ENCODE data around the gene SREK1IP1.

SREK1IP1 gene

DNA sequence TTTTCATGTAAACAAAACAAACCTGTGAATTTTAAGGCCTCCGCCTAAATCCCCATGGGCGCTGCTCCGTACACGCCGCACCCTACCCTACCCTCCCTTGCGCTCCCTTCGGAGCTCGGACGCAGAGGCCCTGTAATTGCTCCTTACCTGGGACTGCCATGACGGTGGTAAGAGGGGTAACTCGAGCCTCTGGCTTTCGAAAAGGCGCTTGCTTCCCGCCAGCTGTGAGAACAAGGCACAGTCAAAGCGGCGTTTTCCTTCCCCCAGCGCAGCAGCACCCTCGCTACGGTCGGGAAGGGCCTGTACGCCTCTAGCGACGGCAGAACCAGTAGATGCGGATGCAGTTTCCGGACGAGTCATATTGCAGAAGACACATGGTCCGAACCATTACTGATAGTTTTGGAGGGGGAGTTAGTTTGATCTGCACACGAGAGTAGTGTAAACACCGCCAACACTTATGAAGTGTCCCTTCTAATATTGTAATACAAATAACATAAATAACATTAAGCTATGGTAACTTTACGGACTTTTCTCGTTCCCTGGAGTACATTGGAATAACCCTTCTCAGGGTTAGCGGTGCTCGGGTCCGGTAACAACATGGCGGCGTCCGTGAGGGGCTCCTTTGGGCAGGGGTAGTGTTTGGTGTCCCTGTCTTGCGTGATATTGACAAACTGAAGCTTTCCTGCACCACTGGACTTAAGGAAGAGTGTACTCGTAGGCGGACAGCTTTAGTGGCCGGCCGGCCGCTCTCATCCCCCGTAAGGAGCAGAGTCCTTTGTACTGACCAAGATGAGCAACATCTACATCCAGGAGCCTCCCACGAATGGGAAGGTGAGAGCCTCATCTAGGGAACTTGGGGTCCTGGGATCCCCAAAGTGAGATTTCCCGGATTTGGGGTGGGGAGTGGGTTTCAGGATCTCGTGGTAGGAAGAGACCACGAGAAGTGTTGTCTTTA, at the start of gene SREK1IP1, which contains the start of gene CWC27:
Gene SREK1IP1 (minus strand): TSS at position 334 of the 955 bp plus-strand sequence. CDS start 174 bp downstream, at position 160.
Gene CWC27 (plus strand): TSS at position 573 of the 955 bp plus-strand sequence. CDS start 217 bp downstream, at position 790.
- in situ Hi-C loops (cut with MboI; ENCODE audit: low sequenced_read_pairs) = no loop called here

DNA sequence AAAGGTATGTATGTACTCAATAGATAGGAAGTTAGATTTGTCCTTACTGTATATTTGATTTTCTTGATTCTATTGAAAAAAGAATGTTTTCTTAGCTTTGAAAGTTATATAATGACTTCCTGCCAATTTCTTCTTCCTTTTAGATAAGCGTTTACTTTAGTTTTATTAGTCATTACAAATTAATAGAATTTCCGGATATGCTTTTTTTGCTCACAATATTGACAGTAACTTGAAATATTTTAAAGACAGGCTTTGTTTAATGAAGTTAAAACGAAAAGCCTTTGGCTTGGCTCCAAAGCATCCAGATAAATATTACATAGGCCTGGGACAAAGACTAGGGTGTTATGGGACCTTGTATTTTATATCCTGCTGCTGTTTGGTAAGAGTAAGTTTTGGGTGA, 49.8 kb upstream of the SREK1IP1 start:
- in situ Hi-C loops (cut with MboI; ENCODE audit: low sequenced_read_pairs) = loop anchor here (25.0 kb wide), 1 partner anchor 669 kb away; the partner anchor contains the start of gene ADAMTS6

DNA sequence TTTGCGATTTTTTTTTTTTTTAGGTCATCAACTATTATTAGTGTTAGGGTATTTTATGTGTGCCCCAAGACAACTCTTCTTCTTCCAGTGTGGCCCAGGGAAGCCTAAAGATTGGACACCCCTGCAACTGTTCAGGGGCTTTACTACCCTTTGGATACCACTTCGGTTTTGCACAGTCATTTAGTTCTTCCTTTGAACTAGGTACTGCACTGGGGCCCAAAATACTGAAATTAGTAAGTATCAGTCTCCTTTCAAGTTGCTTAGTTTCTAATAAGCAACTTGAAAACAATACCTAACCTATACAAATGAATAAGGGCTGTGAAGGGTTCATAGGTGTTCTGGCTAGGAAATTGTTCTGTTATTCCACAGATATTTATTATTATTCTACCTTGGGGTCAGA, 45.6 kb upstream of the SREK1IP1 start:
- in situ Hi-C loops (cut with MboI; ENCODE audit: low sequenced_read_pairs) = loop anchor here (25.0 kb wide), 1 partner anchor 673 kb away; the partner anchor contains the start of gene ADAMTS6

DNA sequence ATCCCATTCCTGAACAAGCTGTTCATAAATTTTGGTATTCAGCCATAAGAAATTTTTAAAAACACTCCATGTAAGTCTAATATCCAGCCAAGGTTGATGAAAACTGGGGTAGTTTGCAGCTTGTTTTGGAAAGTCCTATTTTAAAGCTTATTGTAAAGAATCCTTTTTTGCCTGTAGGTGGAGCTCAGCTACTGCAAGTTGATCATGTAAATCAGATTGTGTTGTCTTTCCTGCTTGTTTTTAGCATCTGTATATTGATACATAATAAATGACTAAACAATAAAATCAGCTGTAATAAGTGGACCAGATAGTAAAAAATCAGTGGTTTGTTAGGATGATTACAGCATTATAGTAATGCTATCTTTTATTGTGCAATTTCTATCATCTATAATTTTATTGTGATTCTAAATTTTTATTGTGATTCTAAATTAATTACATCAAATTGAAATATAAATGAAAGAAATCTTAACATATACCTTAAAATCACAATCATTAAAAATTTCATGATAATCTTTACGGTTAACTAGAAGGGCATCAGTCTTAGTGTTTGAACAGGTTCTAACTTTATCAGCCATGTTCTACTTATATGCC, 42.7 kb upstream of the SREK1IP1 start:
- in situ Hi-C loops (cut with MboI; ENCODE audit: low sequenced_read_pairs) = loop anchor here (25.0 kb wide), 1 partner anchor 676 kb away; the partner anchor contains the start of gene ADAMTS6

DNA sequence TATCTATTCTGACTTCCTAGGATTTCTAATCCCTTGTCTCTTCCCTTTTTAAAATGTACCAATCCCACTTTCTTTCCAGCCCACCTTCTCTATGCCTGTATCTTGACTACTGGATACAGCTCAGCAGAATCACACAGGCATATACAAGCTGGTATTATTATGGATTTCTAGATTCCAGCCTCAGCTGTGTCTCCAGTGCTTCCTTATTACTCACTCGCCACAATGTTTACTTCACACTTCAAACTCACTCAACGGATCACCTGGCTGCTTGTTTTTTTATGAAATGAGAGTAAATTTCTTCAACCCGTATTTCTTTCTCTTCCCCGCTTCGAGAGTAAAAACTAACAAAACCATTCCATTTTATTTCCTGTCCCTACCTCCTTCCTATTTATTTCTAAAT, 39.0 kb upstream of the SREK1IP1 start:
- in situ Hi-C loops (cut with MboI; ENCODE audit: low sequenced_read_pairs) = loop anchor here (25.0 kb wide), 1 partner anchor 680 kb away; the partner anchor contains the start of gene ADAMTS6

DNA sequence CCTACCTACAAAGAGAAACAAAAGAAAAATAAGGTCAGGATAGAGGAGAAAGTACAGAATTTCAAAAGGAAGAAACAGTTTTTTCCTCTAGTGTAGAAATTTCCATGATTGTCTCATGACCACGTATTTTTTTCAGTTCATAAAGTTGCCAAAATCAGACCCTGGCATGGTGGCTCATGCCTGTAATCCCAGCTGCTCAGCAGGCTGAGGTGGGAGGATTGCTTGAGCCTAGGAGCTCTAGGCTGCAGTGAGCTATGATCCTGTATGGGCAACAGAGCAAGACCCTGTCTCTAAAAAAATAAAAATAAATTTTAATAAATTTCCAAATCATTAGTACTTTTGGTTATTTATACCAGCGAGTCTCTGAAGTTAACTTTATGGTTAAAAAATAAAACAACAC, 38.0 kb upstream of the SREK1IP1 start:
- in situ Hi-C loops (cut with MboI; ENCODE audit: low sequenced_read_pairs) = loop anchor here (25.0 kb wide), 1 partner anchor 681 kb away; the partner anchor contains the start of gene ADAMTS6

DNA sequence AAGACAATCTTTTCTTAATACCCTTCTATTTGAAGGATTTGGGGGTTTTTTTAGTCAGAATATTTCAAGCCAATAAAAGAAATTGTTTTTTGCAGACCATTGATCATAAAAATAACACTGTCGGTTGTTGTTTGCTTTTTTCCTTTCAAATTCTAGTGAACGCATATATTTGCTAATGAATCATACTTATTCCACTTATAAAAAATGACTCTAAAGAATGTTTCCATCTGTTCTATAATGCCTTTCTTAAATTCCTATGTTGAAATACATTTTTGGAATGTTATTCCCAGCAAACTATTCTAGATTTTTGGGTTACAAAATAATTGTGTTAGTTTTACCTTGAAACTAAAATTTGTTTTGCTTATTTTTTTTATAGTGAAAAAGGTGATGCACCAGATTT, 32.4 kb upstream of the SREK1IP1 start:
- in situ Hi-C loops (cut with MboI; ENCODE audit: low sequenced_read_pairs) = loop anchor here (25.0 kb wide), 1 partner anchor 686 kb away; the partner anchor contains the start of gene ADAMTS6

DNA sequence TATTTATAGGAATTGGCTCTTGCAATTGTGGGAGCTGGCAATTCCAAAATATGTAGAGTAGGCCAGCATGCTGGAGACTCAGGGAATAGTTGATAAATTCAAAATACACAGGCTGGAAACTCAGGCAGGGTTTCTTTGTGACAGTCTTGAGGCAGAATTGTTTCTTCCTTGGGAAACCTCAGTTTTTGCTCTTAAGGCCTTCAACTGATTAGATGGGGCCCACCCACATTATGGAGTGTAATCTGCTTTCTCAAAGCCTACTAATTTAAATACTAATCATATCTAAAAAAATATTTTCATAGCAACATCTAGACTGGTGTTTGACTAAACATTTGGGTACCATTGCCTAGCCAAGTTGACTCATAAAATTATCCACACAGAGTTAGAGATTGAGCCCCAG, 27.8 kb upstream of the SREK1IP1 start:
- in situ Hi-C loops (cut with MboI; ENCODE audit: low sequenced_read_pairs) = loop anchor here (25.0 kb wide), 1 partner anchor 159 kb away; no protein-coding TSS in a partner anchor

DNA sequence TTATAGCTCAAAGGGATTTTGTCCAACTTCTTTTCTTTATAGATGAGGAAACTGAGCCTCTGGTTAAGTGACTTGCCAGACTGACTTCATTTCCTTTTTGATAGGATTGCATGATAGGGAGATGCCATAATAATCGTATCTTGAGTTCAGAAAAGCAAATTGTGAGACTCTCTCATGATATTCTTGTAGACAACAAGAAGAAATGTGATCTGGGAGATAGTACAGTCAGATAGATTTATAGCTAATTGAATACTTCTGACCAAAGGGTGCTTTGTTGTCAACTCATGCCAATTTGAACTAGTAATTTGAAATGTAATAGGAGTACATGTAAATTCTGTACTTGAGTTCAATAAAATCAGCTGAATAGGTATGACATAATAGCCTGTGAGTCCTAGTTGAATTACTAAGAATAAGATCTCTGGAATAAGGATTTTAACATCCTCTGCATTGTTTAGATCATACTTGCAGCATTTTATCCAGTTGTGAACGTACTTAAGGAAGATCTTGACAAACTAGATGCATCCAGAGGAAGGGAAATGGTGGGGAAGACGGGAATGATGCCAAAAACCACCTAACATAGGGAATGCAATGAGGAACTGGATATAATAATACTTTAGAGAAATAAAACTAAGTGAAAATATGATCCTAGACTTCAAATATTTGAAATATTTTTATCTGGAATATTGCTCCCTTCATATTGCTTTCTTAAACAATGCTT, 25.7 kb upstream of the SREK1IP1 start:
- in situ Hi-C loops (cut with MboI; ENCODE audit: low sequenced_read_pairs) = loop anchor here (25.0 kb wide), 1 partner anchor 157 kb away; no protein-coding TSS in a partner anchor

DNA sequence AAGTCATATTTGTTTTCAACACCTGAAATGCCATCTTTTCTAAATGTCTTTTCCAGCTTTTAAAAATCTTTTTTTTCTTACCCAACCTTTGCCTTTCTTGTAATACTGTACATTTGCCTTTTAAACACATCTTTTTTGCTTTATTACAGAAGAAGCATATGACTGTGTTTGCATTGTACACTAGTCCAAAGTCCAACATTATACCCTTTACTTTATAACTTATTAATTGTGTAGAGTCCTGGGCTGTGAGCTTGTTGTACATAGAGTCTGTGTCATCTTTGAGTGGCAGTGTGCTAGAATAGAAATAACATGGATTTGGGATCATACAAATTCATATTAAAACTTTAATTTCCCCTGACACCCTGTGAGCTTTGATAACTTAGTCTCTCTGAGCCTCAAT, 24.0 kb upstream of the SREK1IP1 start:
- in situ Hi-C loops (cut with MboI; ENCODE audit: low sequenced_read_pairs) = loop anchor here (25.0 kb wide), 1 partner anchor 155 kb away; no protein-coding TSS in a partner anchor

DNA sequence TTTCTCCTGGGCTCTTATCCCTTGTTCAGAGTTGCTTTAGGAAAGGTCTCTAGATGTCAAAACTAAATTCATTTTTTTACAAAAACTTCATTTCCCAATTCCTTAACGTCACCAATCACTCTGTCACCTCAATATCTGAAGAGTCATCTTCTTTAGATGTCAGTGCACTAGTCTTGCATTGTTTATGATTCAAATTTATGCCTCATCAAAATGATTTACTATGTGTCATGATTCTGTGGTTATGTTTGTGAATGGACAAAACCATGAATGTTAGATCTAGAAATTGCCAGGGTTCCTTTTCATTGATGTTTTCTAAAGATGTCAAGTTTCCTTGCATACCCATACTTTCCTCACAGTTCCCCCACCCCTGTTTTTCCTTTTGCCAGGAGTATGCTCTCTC, 21.7 kb upstream of the SREK1IP1 start:
- in situ Hi-C loops (cut with MboI; ENCODE audit: low sequenced_read_pairs) = loop anchor here (25.0 kb wide), 1 partner anchor 153 kb away; no protein-coding TSS in a partner anchor

DNA sequence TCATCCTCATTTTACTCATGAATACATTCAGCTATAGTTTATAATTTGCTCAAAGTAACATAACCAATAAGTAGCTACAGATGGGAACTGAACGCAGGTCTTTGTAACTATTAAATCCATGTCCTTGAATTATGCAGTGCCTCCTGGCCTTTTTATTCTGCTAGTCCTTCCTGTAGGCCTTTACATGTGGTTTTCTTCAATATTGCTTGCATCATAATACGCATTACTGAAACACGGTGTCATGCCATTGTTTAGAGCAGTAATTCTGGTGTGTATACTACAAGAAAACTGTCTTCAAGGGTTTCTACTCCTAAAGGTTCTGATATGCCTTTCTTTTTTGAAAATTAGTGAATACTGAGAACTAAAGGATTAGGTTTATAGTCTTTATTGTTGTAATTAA, 21.0 kb upstream of the SREK1IP1 start:
- in situ Hi-C loops (cut with MboI; ENCODE audit: low sequenced_read_pairs) = loop anchor here (25.0 kb wide), 1 partner anchor 152 kb away; no protein-coding TSS in a partner anchor

DNA sequence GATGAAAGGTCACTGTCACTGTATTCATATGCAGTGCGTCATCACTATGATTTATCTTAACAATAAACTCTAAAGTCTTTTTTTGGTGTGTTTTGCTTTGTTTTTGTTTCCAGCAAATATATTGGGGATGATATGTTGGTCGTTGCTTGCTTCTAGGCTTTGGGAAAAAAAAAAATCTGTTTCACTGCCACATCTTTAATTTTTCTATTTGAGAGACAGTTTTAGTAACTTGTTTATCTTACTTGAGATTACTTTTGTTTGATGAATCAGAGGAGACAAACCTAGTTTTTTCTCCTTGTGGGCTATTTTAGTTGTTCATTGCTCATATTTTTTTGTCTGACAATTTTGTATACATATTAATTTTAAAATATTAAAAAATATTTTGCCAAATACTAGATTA, 19.7 kb upstream of the SREK1IP1 start:
- in situ Hi-C loops (cut with MboI; ENCODE audit: low sequenced_read_pairs) = loop anchor here (25.0 kb wide), 1 partner anchor 151 kb away; no protein-coding TSS in a partner anchor

DNA sequence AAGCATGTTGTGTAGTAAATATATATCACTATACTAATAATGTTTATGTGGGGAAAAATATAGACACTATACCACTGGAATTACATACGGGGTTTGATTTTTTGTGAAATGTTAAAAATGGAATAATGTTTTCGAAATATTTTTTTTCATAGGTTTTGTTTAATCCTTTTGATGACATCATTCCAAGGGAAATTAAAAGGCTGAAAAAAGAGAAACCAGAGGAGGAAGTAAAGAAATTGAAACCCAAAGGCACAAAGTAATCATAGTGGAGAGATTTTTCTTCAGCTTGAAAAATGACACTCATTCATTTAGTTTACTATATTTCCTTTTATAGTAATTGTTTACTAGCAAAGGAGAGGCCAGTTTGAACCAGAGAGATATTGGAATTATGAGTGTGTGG, 17.9 kb upstream of the SREK1IP1 start:
- in situ Hi-C loops (cut with MboI; ENCODE audit: low sequenced_read_pairs) = loop anchor here (25.0 kb wide), 1 partner anchor 149 kb away; no protein-coding TSS in a partner anchor

DNA sequence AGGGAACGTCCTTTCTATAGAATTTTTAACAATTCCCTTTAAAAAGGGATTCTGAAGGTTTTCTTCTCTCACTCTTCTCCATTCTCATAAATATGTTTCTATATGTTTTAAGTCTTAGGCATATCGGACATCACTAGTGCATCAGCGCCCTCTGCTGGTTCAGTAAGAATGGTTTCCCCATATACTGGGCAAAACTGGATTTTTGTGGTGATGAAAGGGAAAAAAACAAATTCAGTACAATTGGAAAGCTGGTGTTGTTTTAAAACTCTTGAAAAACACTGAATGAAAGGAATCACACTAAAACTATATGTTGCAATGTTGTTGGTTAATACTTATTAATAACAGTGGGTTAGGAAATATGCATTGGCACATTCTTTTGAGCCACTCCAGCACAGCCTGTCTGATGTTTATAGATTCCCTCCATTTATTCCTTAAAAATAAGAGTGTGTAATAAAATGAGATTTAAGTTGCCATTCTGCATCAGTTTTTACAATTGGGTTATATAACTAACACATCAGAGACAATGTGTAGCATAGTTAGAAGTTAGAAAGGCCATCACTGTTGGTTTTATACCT, 16.0 kb upstream of the SREK1IP1 start:
- in situ Hi-C loops (cut with MboI; ENCODE audit: low sequenced_read_pairs) = loop anchor here (25.0 kb wide), 1 partner anchor 147 kb away; no protein-coding TSS in a partner anchor

DNA sequence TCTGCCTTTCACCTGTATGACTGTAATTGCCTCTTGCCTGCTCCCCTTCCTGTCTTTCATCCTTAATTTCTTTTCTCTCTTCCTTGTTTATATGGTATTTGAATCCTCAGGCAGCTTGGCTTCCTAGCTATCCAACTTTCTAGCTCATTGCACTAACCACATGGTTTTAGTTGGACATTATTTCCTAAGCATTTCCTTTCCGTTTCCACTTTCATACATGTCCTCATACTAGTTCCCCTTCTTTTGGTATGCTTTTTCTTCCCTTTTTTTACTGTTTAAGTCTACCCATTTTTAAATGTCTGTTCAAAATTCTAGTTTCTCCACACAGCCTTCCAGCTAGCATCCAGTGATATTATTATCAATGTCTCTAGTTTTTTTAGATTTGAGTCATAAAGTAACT, 6.8 kb upstream of the SREK1IP1 start:
- in situ Hi-C loops (cut with MboI; ENCODE audit: low sequenced_read_pairs) = loop anchor here (25.0 kb wide), 1 partner anchor 138 kb away; no protein-coding TSS in a partner anchor

DNA sequence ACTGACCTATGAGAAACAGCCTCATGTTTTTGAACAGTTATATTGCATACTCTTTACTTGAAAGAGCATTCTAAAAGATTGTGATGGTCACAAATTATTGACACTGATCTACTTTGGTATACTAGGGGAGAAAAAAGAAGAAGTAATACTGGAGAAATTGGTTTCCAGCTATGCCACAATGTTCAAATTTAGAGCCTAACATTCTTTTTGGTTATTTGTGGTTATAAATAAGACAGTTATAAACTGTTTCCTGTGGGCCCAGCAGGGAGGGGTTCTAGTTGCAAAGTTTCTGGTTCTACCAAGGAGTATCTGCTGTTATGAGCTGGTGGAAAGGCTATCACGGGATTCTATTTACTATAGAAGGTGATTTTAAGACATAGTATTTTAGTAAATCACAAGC, 5.0 kb upstream of the SREK1IP1 start:
- in situ Hi-C loops (cut with MboI; ENCODE audit: low sequenced_read_pairs) = no loop called here

DNA sequence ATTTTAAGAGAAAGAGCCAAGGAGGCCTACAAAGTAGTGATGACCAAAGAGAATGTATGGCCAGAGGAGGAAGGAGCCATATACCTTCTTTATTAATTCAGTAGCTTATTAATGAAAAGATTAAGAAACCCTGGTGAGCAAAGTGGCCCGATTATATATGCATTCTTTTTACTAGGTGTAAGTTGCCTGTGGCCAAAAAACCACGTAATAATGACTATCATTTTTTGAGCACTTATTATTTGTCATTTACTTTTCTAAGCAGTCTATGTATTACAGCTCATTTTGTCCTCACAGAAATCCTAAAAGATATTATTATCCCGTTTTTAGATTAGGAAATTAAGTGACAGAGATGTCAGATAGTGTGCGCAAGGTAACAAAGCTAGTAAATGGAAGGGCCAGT, 3.2 kb upstream of the SREK1IP1 start:
- in situ Hi-C loops (cut with MboI; ENCODE audit: low sequenced_read_pairs) = no loop called here

DNA sequence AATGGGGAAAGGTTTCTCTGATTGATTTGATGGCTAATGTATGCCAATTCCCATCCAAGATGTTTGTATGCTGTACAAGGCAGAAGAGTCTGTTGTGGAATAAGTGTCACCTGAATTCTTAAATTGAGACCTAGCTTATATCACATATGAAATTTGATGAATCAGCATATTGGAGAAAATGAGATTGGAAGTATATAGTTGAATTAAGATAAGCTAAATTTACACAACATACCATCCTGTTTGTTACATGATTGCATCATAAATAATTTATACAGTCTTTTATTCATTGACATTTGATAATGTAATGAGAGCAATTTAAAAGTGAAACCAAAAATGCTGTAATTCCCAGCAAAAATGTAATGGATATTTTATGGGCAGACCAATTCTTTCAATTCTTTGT, 1.4 kb upstream of the SREK1IP1 start:
- in situ Hi-C loops (cut with MboI; ENCODE audit: low sequenced_read_pairs) = no loop called here

DNA sequence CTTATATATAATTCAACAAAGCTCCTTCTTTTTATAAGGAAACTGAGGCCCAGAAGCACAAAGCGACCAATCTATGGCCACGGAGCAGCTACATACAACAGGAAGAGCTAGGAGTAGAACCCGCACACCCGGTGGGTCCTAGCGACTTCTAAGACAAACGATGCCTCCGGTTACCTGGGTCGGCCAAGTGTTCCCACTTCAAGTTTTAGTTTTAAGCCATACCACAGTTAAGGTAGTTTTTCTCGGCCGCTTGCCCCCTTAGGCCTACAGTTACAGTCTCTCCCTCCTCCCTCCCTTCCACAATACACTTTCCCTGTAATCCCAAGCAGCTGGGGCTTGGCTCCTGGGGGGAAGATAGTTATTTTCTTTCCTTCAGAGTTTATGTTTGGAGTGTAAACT, 533 bp downstream of the SREK1IP1 start:
- in situ Hi-C loops (cut with MboI; ENCODE audit: low sequenced_read_pairs) = no loop called here

All from HL-60/S4 treated with retinoic acid at 250 ng/mL for 4 days and 3 days (cell line).